ENCODE data around the gene PSMD4. TPM values are rescaled to one million over a fixed set of nuclear protein-coding genes. Genes with fewer than 3 reads are reported as not detected.

The PSMD4 gene
- total RNA-seq, 1 experiment from 2014 or later = 207 TPM

GRCh38 chr1:151287341-151287699 lies 32.8 kb downstream of the PSMD4 start:
- no peaks in the 10 kb centered on the region for H3K4me1 ChIP-seq (ENCODE audit: insufficient read depth, low read length)
- no peak overlapping the region for H2BK120ac ChIP-seq (ENCODE audit: low read depth, low read length, poor library complexity, severe bottlenecking)
- peaks cover 3% of the 10 kb centered on the region for H4K20me1 ChIP-seq (ENCODE audit: control insufficient read depth, insufficient read depth, insufficient read length)
- H2AK5ac ChIP-seq (ENCODE audit: insufficient read length, low read length) = no peak overlapping the region
- H2BK15ac ChIP-seq (ENCODE audit: low read depth, low read length) = no peak overlapping the region
- Mint-ChIP-seq H3K27ac (no peak overlapping the region; a peak in 1 of 7 replicates), H3K4me3 (no peak overlapping the region; a peak in 1 of 5 replicates), H3K36me3 (ENCODE audit: insufficient read depth in 1 of 3, low read depth in 3 of 3) (peaks cover 51 to 77% (median 75%) of the 10 kb centered on the region in 3 experiments), H3K4me1 (peaks cover 25 to 45% of the 10 kb centered on the region in 2 experiments), H3K27me3 (ENCODE audit: low read depth) (no peaks in the 10 kb centered on the region), H3K9me3 (no peaks in the 10 kb centered on the region)
- no peak overlapping the region for H2BK20ac ChIP-seq (ENCODE audit: low read depth, low read length, poor library complexity, severe bottlenecking)
- no peaks in the 10 kb centered on the region for H3K79me1 ChIP-seq (ENCODE audit: insufficient read depth, low read depth, low read length, poor library complexity, severe bottlenecking)
- DNase-seq = no peak
- no peak overlapping the region for H3K4me2 ChIP-seq (ENCODE audit: insufficient read depth, insufficient read length, low read length)
- no peak overlapping the region for H2AFZ ChIP-seq (ENCODE audit: low read length)
- no peak overlapping the region for H2BK5ac ChIP-seq (ENCODE audit: insufficient read length, low read length)
- H3K4ac ChIP-seq (ENCODE audit: low read depth, low read length) = no peak overlapping the region
- no peak overlapping the region for H4K5ac ChIP-seq (ENCODE audit: insufficient read length, low read depth, low read length)
- no peak overlapping the region for H4K91ac ChIP-seq (ENCODE audit: insufficient read length, low read depth, low read length)
- peaks cover 7% of the 10 kb centered on the region for H3K23me2 ChIP-seq (ENCODE audit: insufficient read length, low read depth, low read length, poor library complexity, severe bottlenecking)
- no peak overlapping the region for H3K9ac ChIP-seq (ENCODE audit: extremely low read depth, insufficient read length, low read length)
- no CpG with 5 or more reads among the region's 7 CpGs for WGBS (ENCODE audit: extremely low coverage, insufficient read length, low lambda C conversion rate)
- H3T11ph ChIP-seq (ENCODE audit: low read length) = no peak overlapping the region
- no peak overlapping the region for H3K56ac ChIP-seq (ENCODE audit: insufficient read length, low read depth, low read length)
- no peak overlapping the region for H3K18ac ChIP-seq (ENCODE audit: insufficient read length, low read depth, low read length)
- peaks cover 8% of the 10 kb centered on the region; the same call in 1 of the 2 replicates for H3K79me2 ChIP-seq (ENCODE audit: insufficient read depth, low read length)
- no peak overlapping the region for H3K14ac ChIP-seq (ENCODE audit: insufficient read depth, low read length)
- no peak overlapping the region for H4K8ac ChIP-seq (replicated peaks; ENCODE audit: insufficient read length, low read depth, low read length)
- no peak overlapping the region for H2BK12ac ChIP-seq (ENCODE audit: insufficient read length, low read depth, low read length)
- no peak overlapping the region for H3K27ac ChIP-seq (ENCODE audit: insufficient read length, low read depth, low read length)
- H3K9me3 ChIP-seq (ENCODE audit: control insufficient read depth, low read depth, low read length) = no peaks in the 10 kb centered on the region
- no peak overlapping the region for H3K23ac ChIP-seq (ENCODE audit: insufficient read length, low read depth, low read length)
- TF ChIP-seq CTCF (conservative IDR thresholded peaks at IDR 0.05) = no peak
- no peaks in the 10 kb centered on the region for H3K27me3 ChIP-seq (ENCODE audit: insufficient read depth, low read length)

Data from H9 (cell line).